ENCODE measurements around the gene DCTN3. TPM values are rescaled to one million over a fixed set of nuclear protein-coding genes. Genes with fewer than 3 reads are reported as not detected.

The DCTN3 gene
- total RNA-seq, 2 donors from 2014 or later, result 36.1 to 39.9 TPM

DNA sequence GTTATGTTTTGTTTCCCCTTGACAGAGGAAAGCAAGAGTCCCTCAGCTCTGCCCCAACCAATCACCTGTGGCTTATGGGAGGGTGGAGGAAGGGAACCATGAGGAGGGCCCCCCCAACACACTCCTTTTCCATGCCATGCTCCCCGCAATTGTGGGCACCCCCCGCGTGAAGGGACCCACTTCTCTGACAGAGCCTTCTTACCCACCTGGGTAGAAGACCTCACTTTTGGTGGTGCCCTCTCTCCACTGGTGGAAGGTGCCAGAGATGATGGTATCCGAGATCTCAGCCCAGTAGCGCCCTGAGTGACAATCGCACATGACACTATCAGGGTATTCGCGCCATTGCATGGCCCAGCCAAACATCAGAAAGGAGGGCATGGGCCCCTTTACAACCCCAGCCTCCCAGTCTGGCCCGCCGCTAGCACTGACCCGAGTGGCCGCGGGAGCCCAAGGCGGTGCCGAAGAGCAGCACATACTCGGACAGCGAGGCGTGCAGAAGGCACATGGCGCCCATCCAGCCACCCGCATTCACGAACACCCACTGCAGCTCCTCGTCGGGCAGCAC lies 16.6 kb upstream of the DCTN3 start:
- intact Hi-C loops (cut with DNase I), result no loop called here
- TF ChIP-seq, protein P1, sequence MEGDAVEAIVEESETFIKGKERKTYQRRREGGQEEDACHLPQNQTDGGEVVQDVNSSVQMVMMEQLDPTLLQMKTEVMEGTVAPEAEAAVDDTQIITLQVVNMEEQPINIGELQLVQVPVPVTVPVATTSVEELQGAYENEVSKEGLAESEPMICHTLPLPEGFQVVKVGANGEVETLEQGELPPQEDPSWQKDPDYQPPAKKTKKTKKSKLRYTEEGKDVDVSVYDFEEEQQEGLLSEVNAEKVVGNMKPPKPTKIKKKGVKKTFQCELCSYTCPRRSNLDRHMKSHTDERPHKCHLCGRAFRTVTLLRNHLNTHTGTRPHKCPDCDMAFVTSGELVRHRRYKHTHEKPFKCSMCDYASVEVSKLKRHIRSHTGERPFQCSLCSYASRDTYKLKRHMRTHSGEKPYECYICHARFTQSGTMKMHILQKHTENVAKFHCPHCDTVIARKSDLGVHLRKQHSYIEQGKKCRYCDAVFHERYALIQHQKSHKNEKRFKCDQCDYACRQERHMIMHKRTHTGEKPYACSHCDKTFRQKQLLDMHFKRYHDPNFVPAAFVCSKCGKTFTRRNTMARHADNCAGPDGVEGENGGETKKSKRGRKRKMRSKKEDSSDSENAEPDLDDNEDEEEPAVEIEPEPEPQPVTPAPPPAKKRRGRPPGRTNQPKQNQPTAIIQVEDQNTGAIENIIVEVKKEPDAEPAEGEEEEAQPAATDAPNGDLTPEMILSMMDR (IDR thresholded peaks at IDR 0.05), result no peak
- Histone ChIP-seq H3K4me3 (peak overlapping the region; percentile 32 to 48), H3K36me3 (replicated peaks in 1 of 2; ENCODE audit: insufficient read depth in 1 of 2, low read depth in 2 of 2) (no peaks in the 10 kb centered on the region), H3K27me3 (no peaks in the 10 kb centered on the region), H3K9me3 (no peaks in the 10 kb centered on the region), H3K4me1 (peaks cover 28% of the 10 kb centered on the region), H3K27ac (peak overlapping the region; percentile 71 to 84 (median 79))
- ATAC-seq (no peak), DNase-seq (peak in 2 of 4 donors; percentile 52 to 57)
- WGBS, 2 donors, result 9 to 13% methylated on average over 8 to 23 of the region's 23 CpGs

DNA sequence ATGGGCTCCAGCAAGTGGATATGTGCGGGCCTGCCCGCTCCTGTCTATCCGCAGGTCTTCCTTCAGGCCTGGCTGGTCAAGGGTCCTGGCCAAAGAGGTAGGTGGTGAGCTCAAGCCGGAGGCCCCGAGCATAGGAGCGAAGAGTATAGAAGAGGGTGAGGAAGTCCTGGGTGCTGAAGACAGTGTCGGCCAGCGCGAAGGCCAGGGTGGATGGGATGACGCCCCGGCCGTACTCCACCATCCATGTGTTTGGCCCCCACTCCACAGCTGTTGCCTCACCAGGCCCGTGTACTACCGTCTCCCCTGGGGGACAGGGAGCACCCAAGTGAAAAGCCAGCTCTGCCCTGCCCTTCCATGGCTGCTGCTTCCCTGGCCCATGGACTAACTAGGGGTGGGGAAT lies 15.3 kb upstream of the DCTN3 start:
- ATAC-seq, result no peak
- Histone ChIP-seq H3K27me3 (no peaks in the 10 kb centered on the region), H3K27ac (no peak overlapping the region), H3K36me3 (replicated peaks in 1 of 2; ENCODE audit: insufficient read depth in 1 of 2, low read depth in 2 of 2) (no peaks in the 10 kb centered on the region), H3K4me1 (peaks cover 28% of the 10 kb centered on the region), H3K4me3 (no peak overlapping the region), H3K9me3 (no peaks in the 10 kb centered on the region)
- 92 to 95% methylated on average over 14 of the region's 14 CpGs for WGBS, 2 donors
- intact Hi-C loops (cut with DNase I), result no loop called here
- TF ChIP-seq POLR2A (IDR thresholded peaks at IDR 0.05), result no peak
- TF ChIP-seq, protein P1 (IDR thresholded peaks at IDR 0.05), result no peak
- DNase-seq, result no peak

DNA sequence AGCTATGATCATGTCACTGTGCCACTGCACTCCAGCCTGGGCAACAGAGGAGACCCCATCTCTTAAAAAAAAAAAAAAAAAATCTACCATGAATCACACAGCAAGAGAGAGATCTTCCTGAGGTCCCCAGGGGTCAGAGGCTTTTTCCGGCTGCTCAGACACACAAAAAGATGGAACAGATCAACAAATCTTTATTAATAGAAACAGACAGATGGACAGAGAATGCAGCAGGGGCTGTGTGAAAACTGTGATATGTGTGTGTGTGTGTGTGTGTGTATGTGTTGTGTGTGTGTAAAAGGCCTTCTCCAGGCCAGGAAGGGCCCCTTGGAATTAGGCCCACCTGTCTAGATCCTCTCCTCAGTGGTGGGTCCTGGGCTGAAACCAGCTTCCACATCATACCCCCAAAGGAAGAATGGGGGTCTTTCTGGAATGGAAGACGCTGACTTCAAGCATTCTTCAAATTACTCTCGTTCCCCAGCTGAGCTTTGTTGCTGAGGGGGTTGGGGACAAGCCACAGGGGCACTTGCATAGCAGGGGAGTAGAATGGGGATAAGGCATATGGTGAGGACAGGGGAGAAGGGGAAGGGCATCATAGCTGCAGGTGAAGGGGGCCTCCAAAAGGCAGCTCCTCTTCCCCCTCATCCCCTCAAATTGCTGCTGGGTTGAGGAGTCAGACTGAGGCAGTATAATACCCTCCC lies 14.4 kb upstream of the DCTN3 start:
- H3K27me3 ChIP-seq, result no peaks in the 10 kb centered on the region
- H3K4me3 ChIP-seq, result no peak overlapping the region
- no peak overlapping the region for H3K27ac ChIP-seq
- intact Hi-C loops (cut with DNase I), result no loop called here
- H3K36me3 ChIP-seq (replicated peaks in 1 of 2; ENCODE audit: insufficient read depth in 1 of 2, low read depth in 2 of 2), result no peaks in the 10 kb centered on the region
- DNase-seq (no peak), ATAC-seq (no peak)
- peaks cover 28% of the 10 kb centered on the region for H3K4me1 ChIP-seq
- 84 to 96% methylated on average over 3 of the region's 3 CpGs for WGBS, 2 donors
- no peak for TF ChIP-seq POLR2A (IDR thresholded peaks at IDR 0.05)
- TF ChIP-seq, protein P1 (IDR thresholded peaks at IDR 0.05), result no peak
- no peaks in the 10 kb centered on the region for H3K9me3 ChIP-seq

DNA sequence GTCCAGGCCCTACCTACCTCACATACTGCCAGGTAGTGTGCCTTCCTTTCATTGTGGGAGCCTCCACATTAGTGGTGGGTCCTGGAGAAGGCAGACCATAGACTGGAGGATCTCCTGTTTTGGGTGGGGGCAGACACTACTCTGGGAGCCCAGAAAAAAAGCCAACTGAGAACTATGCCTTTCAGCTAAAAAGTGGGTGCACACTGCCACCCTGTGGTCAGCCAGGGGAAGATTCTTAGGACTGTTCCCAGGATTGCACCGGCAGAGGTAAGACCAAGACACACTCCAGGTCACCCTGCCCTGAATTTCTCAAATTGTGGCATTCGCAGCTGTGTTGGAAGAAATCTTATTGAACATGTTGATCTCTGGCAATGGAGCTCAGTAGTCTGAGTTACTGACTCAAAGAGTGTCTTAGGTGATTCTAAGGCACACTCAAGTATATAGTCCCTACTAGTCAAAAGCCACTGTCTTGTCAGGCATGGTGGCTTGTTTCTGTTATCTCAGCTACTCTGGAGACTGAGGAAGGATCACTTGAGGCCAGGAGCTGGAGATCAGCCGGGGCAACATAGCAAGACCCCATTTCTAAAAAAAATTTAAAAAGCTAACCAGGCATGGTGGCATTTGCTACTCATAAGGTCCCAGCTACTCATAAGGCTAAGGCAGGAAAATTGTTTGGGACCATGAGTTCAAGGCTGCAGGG lies 13.7 kb upstream of the DCTN3 start:
- Histone ChIP-seq H3K9me3 (no peaks in the 10 kb centered on the region), H3K4me1 (peaks cover 32% of the 10 kb centered on the region), H3K27me3 (no peaks in the 10 kb centered on the region), H3K4me3 (no peak overlapping the region), H3K36me3 (replicated peaks in 1 of 2; ENCODE audit: insufficient read depth in 1 of 2, low read depth in 2 of 2) (no peaks in the 10 kb centered on the region), H3K27ac (no peak overlapping the region)
- TF ChIP-seq, protein P1 (IDR thresholded peaks at IDR 0.05), result peak; percentile 53 to 84 (median 78)
- TF ChIP-seq POLR2A (IDR thresholded peaks at IDR 0.05), result no peak
- intact Hi-C loops (cut with DNase I), result no loop called here
- DNase-seq (peak; percentile 68 to 72 (median 70)), ATAC-seq (peak; percentile 31)
- WGBS, 2 donors, result 5 to 20% methylated on average over 3 of the region's 3 CpGs

Data from body of pancreas (tissue), 4 donors.